ENCODE measurements around the gene MEI1.
"Not testable (repeated sequence)": the region's sequence is repeated elsewhere in the genome, so short reads cannot be mapped to it uniquely, and the experiment has no call there.

The MEI1 gene

GRCh38 chr22:41658869-41659268 lies 40.4 kb upstream of the MEI1 start:
- H3K4me3 ChIP-seq (ENCODE audit: low read depth, low read length), result no peak overlapping the region
- DNase-seq (ENCODE audit: low read depth), result no peak
- no peak for TF ChIP-seq CTCF (IDR thresholded peaks at IDR 0.05; ENCODE audit: insufficient read depth, low read depth, low read length, missing control alignments)

- H3K4me3 ChIP-seq (ENCODE audit: low read depth, low read length), result no peak overlapping the region
- DNase-seq (ENCODE audit: low read depth), result no peak
- TF ChIP-seq CTCF (IDR thresholded peaks at IDR 0.05; ENCODE audit: insufficient read depth, low read depth, low read length, missing control alignments), result no peak
Measured at GRCh38 chr22:41659941-41660340, 39.4 kb upstream of the MEI1 start.

DNA sequence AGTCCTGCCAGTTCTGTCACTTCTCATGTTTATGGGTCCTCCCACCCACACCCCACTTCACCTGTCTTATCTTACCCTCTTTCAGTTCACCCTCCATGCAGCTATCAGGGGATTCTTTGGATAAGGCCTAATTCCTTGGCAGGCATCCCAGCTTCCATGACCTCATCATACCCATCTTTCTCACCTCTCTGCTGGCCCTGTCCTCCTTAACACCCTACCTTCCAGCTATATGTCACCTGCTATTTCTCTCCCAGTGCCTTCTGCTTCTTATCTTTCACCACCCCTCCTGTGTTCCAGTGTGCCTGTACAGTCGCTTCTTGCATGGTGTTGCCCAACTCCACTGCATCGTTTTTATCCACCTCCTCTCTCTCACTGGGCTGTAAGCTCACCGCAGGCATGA lies 38.9 kb upstream of the MEI1 start:
- TF ChIP-seq CTCF (IDR thresholded peaks at IDR 0.05; ENCODE audit: insufficient read depth, low read depth, low read length, missing control alignments), result no peak
- no peak for DNase-seq (ENCODE audit: low read depth)
- no peak overlapping the region for H3K4me3 ChIP-seq (ENCODE audit: low read depth, low read length)

- no peak overlapping the region for H3K4me3 ChIP-seq (ENCODE audit: low read depth, low read length)
- no peak for TF ChIP-seq CTCF (IDR thresholded peaks at IDR 0.05; ENCODE audit: insufficient read depth, low read depth, low read length, missing control alignments)
- DNase-seq (ENCODE audit: low read depth), result no peak
Measured at GRCh38 chr22:41661088-41661487, 38.2 kb upstream of the MEI1 start.

GRCh38 chr22:41661713-41662112 lies 37.6 kb upstream of the MEI1 start:
- no peak for DNase-seq (ENCODE audit: low read depth)
- TF ChIP-seq CTCF (IDR thresholded peaks at IDR 0.05; ENCODE audit: insufficient read depth, low read depth, low read length, missing control alignments), result no peak
- no peak overlapping the region for H3K4me3 ChIP-seq (ENCODE audit: low read depth, low read length)

DNA sequence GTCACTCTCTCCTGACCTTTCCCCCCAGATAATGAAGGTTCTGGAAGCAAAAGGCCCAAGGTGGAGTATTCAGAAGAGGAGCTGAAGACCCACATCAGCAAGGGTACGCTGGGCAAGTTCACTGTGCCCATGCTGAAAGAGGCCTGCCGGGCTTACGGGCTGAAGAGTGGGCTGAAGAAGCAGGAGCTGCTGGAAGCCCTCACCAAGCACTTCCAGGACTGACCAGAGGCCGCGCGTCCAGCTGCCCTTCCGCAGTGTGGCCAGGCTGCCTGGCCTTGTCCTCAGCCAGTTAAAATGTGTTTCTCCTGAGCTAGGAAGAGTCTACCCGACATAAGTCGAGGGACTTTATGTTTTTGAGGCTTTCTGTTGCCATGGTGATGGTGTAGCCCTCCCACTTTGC lies 35.7 kb upstream of the MEI1 start:
- H3K4me3 ChIP-seq (ENCODE audit: low read depth, low read length); DNase-seq (ENCODE audit: low read depth): not testable (repeated sequence)

- no peak for TF ChIP-seq CTCF (IDR thresholded peaks at IDR 0.05; ENCODE audit: insufficient read depth, low read depth, low read length, missing control alignments)
- no peak overlapping the region for H3K4me3 ChIP-seq (ENCODE audit: low read depth, low read length)
- DNase-seq (ENCODE audit: low read depth), result no peak
Measured at GRCh38 chr22:41664490-41664889, 34.8 kb upstream of the MEI1 start.

DNA sequence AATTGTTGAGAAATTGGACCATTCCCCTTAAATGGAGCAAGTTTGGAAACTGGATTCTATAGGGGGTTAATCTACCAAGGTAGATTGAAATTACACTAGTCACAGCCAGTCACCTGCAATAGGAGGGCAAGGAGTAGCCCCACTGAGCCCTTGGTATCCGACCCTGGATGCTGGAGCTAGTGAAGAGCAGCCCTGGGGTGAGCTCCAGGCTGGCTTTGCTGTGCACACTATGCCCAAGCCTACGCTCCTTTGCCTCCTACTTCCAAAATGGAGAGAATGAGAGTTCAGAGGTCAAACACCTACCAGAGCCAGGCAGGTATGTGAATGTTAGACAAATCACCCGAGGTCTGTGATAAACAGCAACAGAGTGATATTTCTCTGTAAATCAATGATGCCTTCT lies 34.4 kb upstream of the MEI1 start:
- no peak for DNase-seq (ENCODE audit: low read depth)
- no peak overlapping the region for H3K4me3 ChIP-seq (ENCODE audit: low read depth, low read length)
- TF ChIP-seq CTCF (IDR thresholded peaks at IDR 0.05; ENCODE audit: insufficient read depth, low read depth, low read length, missing control alignments), result no peak
